GM20000 (cell line): ENCODE measurements around the gene LGR5.
"Not testable (repeated sequence)": the region's sequence is repeated elsewhere in the genome, so short reads cannot be mapped to it uniquely, and the experiment has no call there.

Experiments used
- DNase-seq: peaks from one replicate; pipeline ENCODE4 v3.0.0; 2012; ENCODE audit warnings: low spot score
- TF ChIP-seq, protein P1 (sequence below): IDR thresholded peaks from 2 replicates; pipeline ENCODE4 v1.5.1; 2012; ENCODE audit warnings: mild to moderate bottlenecking, control low read depth; ENCODE audit errors: extremely low read depth, missing control alignments

Gene LGR5

DNA sequence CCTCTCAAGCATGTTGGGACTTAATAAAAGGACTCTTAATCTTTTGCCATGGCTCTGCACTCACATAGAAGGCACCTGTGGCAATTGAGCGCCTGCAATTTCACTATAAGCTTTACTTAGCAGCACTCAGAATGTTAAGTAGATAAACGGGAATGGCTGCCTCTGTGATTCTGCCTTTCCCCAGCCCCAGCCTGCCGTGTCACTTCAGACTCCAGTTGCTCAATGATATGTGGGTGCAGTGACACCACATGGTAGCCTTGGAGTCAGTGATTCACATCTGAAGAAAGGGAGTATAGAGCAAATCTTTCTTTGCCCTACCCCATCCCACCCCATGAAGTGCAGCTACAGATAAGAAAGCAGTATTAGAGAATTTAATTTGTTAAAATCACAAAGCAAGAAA is 127.9 kb downstream of the LGR5 start:
- DNase-seq, result no peak
- TF ChIP-seq, protein P1, sequence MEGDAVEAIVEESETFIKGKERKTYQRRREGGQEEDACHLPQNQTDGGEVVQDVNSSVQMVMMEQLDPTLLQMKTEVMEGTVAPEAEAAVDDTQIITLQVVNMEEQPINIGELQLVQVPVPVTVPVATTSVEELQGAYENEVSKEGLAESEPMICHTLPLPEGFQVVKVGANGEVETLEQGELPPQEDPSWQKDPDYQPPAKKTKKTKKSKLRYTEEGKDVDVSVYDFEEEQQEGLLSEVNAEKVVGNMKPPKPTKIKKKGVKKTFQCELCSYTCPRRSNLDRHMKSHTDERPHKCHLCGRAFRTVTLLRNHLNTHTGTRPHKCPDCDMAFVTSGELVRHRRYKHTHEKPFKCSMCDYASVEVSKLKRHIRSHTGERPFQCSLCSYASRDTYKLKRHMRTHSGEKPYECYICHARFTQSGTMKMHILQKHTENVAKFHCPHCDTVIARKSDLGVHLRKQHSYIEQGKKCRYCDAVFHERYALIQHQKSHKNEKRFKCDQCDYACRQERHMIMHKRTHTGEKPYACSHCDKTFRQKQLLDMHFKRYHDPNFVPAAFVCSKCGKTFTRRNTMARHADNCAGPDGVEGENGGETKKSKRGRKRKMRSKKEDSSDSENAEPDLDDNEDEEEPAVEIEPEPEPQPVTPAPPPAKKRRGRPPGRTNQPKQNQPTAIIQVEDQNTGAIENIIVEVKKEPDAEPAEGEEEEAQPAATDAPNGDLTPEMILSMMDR, result no peak

DNA sequence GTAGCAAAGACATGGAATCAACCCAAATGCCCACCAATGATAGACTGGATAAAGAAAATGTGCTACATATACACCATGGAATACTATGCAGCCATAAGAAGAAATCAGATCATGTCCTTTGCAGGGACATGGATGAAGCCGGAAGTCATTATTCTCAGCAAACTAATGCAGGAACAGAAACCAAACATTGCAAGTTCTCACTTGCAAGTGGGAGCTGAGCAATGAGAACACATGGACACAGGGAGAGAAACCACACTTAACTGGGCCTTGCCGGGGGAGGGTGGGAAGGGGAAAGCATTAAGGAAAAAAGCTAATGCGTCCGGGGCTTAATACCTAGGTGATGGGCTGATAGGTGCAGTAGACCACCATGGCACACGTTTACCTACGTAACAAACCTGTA is 130.3 kb downstream of the LGR5 start:
- not testable (repeated sequence) for DNase-seq

DNA sequence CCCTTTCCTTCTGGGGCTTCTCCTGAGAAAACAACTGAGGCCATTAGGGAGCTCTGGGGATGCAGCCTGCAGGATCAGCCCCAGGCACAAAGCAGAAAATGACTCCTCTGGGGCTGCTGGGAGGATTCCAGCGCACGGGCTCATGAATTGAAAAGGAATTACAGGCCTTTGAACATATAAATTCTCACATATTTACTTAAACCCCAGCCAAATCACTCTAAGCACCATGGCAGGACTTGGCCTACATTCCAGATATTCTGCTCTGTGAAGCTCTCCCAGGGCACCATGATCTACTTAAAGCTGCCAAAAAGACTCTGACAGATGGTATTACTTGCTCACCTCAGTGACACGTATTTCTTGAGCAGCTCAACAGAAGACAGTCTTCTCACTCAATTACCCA is 136.9 kb downstream of the LGR5 start:
- DNase-seq, result no peak
- TF ChIP-seq, protein P1, result no peak

DNA sequence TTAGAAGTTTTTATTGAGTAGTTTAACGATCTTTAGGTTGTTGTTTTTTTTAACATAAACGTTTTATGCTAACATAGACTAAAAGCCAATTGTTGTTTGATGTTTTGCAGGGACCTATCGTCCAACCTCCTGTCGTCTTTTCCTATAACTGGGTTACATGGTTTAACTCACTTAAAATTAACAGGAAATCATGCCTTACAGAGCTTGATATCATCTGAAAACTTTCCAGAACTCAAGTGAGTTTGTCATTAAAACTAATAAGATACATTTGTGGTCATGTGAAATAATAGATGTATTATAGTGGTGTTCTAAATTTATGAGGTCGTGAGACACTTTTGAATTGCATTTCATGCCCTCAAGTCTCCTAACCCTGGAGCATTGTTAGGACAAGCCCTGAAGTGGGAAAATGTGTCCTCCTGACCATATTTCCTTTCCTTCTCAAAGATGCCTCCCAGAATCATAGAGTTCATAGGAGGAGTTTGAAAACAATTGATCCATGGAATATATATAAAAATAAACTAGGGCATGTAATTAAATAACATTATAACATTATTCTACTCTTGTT is 139.2 kb downstream of the LGR5 start:
- TF ChIP-seq, protein P1, result no peak
- DNase-seq, result no peak

DNA sequence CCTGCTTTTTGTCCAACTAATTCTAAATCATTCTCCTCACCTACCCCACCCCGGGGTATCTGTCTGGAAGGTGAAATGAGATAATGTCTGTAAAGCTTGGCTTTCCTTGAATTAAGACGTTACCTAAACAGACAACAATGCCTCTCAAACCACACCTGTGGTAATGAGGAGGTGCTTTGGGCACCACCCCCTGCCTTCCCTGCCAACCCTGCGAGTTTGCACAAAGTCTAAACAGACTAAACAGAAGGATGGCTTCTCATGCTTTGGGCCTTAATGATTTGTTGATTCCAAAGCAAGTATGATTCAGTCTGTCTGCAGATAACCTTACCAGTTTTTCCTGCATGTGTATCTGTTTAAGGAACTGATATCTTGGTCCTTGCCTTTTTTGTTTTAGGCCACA is 141.6 kb downstream of the LGR5 start:
- no peak for DNase-seq
- TF ChIP-seq, protein P1, result no peak

DNA sequence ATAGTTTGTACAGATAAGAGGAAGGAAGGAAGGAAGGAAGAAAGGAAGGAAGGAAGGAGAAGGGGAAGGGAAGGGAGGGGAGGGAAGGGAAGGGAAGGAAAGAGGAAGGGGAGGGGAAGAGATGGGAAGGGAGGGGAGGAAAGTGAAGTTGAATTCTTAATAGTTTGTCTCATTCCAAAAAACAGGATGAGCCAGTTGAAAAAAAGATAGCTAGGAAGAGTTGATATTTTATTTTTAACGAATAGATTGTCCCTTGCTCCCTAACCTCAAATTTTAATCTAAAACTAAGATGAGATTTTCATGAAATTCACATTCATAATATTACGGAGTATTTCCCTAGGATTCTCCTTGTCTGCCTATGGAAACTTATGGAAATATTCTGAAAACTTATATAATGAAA is 143.3 kb downstream of the LGR5 start:
- TF ChIP-seq, protein P1, result no peak

DNA sequence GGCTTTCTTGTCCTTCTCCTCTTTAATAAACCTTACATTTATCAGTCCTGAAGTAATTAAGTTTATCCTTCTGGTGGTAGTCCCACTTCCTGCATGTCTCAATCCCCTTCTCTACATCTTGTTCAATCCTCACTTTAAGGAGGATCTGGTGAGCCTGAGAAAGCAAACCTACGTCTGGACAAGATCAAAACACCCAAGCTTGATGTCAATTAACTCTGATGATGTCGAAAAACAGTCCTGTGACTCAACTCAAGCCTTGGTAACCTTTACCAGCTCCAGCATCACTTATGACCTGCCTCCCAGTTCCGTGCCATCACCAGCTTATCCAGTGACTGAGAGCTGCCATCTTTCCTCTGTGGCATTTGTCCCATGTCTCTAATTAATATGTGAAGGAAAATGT is 144.8 kb downstream of the LGR5 start:
- TF ChIP-seq, protein P1, result no peak
- no peak for DNase-seq

More for the DNA sequence above, 143.3 kb downstream of the LGR5 start:
- DNase-seq, result no peak

DNA sequence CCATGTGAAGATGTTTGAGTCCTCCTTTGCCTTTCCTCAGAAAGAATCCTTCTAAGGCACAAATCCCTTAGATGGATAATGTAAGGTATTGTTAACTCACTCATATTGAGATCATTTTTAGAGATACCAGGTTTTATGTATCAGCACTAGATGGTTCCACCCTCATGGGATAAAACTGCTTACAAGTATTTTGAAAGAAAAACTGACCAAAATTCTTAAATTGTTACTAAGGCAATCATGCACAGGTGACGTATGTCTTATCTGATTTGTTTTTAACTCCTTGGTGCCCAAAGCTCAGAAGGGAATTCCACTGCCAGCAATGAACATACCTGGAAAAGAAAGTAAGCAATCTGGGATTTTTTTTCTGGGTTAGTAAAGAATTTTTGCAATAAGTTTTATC is 145.6 kb downstream of the LGR5 start:
- TF ChIP-seq, protein P1, result no peak
- DNase-seq, result no peak
